ENCODE measurements around the gene EMX2.

GRCh38 chr10:117502421-117503243, 39.9 kb upstream of the EMX2 start:
- TF ChIP-seq POLR2A (IDR thresholded peaks at IDR 0.05; ENCODE audit: low read depth, low read length) (no peak), BCLAF1 (IDR thresholded peaks at IDR 0.05) (no peak), USF1 (IDR thresholded peaks at IDR 0.05; ENCODE audit: borderline replicate concordance, extremely low read length, insufficient read depth, low read depth, low read length) (no peak), ZZZ3 (IDR thresholded peaks at IDR 0.05; ENCODE audit: control insufficient read depth, insufficient read length, low read depth) (no peak), TCF7 (IDR thresholded peaks at IDR 0.05; ENCODE audit: borderline replicate concordance) (no peak), ZNF274 (IDR thresholded peaks at IDR 0.05; ENCODE audit: insufficient read depth, insufficient read length) (no peak), EGR1 (IDR thresholded peaks at IDR 0.05; ENCODE audit: borderline replicate concordance in 1 of 2, low read depth in 2 of 2, low read length in 2 of 2) (no peak), EP300 (IDR thresholded peaks at IDR 0.05; ENCODE audit: borderline replicate concordance in 1 of 2, control insufficient read depth in 1 of 2, low read depth in 2 of 2, low read length in 2 of 2) (no peak), MXI1 (IDR thresholded peaks at IDR 0.05; ENCODE audit: low read depth, low read length) (no peak), MYC (IDR thresholded peaks at IDR 0.05; ENCODE audit: insufficient read depth, insufficient read length, insufficient replicate concordance, low read length, severe bottlenecking) (no peak), GATAD2B (conservative IDR thresholded peaks at IDR 0.05; ENCODE audit: low read depth) (no peak), CTCF (IDR thresholded peaks at IDR 0.05 in 2 of 3, conservative IDR thresholded peaks at IDR 0.05 in 1 of 3; ENCODE audit: control insufficient read depth in 2 of 3, extremely low read depth in 1 of 3, insufficient read depth in 1 of 3, low read depth in 3 of 3, low read length in 3 of 3) (no peak), POLR2AphosphoS5 (IDR thresholded peaks at IDR 0.05; ENCODE audit: low read length) (no peak), POU2F2 (IDR thresholded peaks at IDR 0.05; ENCODE audit: borderline replicate concordance, low read depth, low read length) (no peak)

Measured in GM12878 (cell line).